Neutrophil (primary cell): Measurements from ENCODE around the gene CAPN15.

Experiments
- H3K27ac ChIP-seq: fragments of 200-600 bp; sonication (generic); 2 replicates; pipeline ENCODE4 v1.5.1; 2016; ENCODE audit warnings: mild to moderate bottlenecking, moderate library complexity
- H3K27me3 ChIP-seq: fragments of 200-600 bp; sonication (generic); 2 replicates; pipeline ENCODE4 v1.6.0; 2016; ENCODE audit warnings: mild to moderate bottlenecking
- H3K36me3 ChIP-seq: fragments of 200-600 bp; sonication (generic); 2 replicates; pipeline ENCODE4 v1.5.1; 2017
- H3K4me1 ChIP-seq, 2 experiments: fragments of 200-600 bp in 1 of 2; sonication (generic) in 1 of 2; 1 replicate in 1 of 2; 2 replicates in 1 of 2; pipeline versions ENCODE4 v1.5.1 to v1.6.1; 2013 to 2016; ENCODE audit warnings: low read depth in 1 of 2, low read length in 1 of 2, mild to moderate bottlenecking in 1 of 2, moderate library complexity in 1 of 2; ENCODE audit not compliant: control insufficient read depth in 1 of 2, insufficient read depth in 1 of 2
- H3K4me3 ChIP-seq, 2 experiments: fragments of 200-600 bp in 1 of 2; sonication (generic) in 1 of 2; 1 replicate in 1 of 2; 2 replicates in 1 of 2; pipeline ENCODE4 v1.5.1; 2013 to 2016; ENCODE audit warnings: low read depth in 1 of 2, low read length in 1 of 2, mild to moderate bottlenecking in 1 of 2, moderate library complexity in 1 of 2
- H3K9me3 ChIP-seq: fragments of 200-600 bp; sonication (generic); 2 replicates; pipeline ENCODE4 v1.5.1; 2016
- CTCF ChIP-seq: fragments of 200-600 bp; sonication (generic); IDR thresholded peaks from 2 replicates; pipeline ENCODE4 v1.5.1; 2016; ENCODE audit warnings: antibody characterized with exemption

CAPN15 gene

GRCh38 chr16:508884-509736, 18.4 kb upstream of the CAPN15 start:
- H3K4me3 ChIP-seq: no peak overlapping the region
- H3K27me3 ChIP-seq: no peaks in the 10 kb centered on the region
- no peaks in the 10 kb centered on the region for H3K9me3 ChIP-seq
- peaks cover 5% of the 10 kb centered on the region for H3K36me3 ChIP-seq
- H3K27ac ChIP-seq: no peak overlapping the region
- H3K4me1 ChIP-seq: no peaks in the 10 kb centered on the region
- no peak for TF ChIP-seq CTCF

- no peak overlapping the region for H3K4me3 ChIP-seq
- peaks cover 8% of the 10 kb centered on the region for H3K36me3 ChIP-seq
- no peaks in the 10 kb centered on the region for H3K4me1 ChIP-seq
- no peaks in the 10 kb centered on the region for H3K27me3 ChIP-seq
- TF ChIP-seq CTCF: no peak
- no peaks in the 10 kb centered on the region for H3K9me3 ChIP-seq
- H3K27ac ChIP-seq: no peak overlapping the region
These were observed 17.3 kb upstream of the CAPN15 start for GRCh38 chr16:510066-510825.

- peaks cover 9% of the 10 kb centered on the region for H3K36me3 ChIP-seq
- no peaks in the 10 kb centered on the region for H3K4me1 ChIP-seq
- H3K27me3 ChIP-seq: no peaks in the 10 kb centered on the region
- no peak overlapping the region for H3K4me3 ChIP-seq
- no peak overlapping the region for H3K27ac ChIP-seq
- no peaks in the 10 kb centered on the region for H3K9me3 ChIP-seq
- no peak for TF ChIP-seq CTCF
These were observed 14.7 kb upstream of the CAPN15 start for GRCh38 chr16:512802-513201.

GRCh38 chr16:513950-514349, 13.6 kb upstream of the CAPN15 start:
- Histone ChIP-seq H3K27me3 (no peaks in the 10 kb centered on the region), H3K27ac (no peak overlapping the region), H3K36me3 (peaks cover 9% of the 10 kb centered on the region), H3K4me3 (no peak overlapping the region), H3K9me3 (no peaks in the 10 kb centered on the region), H3K4me1 (no peaks in the 10 kb centered on the region)
- TF ChIP-seq CTCF: no peak

- Histone ChIP-seq H3K27me3 (no peaks in the 10 kb centered on the region), H3K9me3 (no peaks in the 10 kb centered on the region), H3K36me3 (peaks cover 14% of the 10 kb centered on the region), H3K27ac (no peak overlapping the region), H3K4me1 (no peaks in the 10 kb centered on the region), H3K4me3 (no peak overlapping the region)
- TF ChIP-seq CTCF: no peak
These were observed 12.2 kb upstream of the CAPN15 start for GRCh38 chr16:515175-515938.
